ENCODE data around the gene VKORC1. TPM values are rescaled to one million over a fixed set of nuclear protein-coding genes. Genes with fewer than 3 reads are reported as not detected.

Gene VKORC1
- total and polyA plus RNA-seq, 8 donors, result 62.0 to 102 (median 64.8) TPM

GRCh38 chr16:31079342-31079944, 15.2 kb downstream of the VKORC1 start:
- peaks cover 0 to 85% of the 10 kb centered on the region in 2 donors for H3K36me3 ChIP-seq
- TF ChIP-seq, protein P1, sequence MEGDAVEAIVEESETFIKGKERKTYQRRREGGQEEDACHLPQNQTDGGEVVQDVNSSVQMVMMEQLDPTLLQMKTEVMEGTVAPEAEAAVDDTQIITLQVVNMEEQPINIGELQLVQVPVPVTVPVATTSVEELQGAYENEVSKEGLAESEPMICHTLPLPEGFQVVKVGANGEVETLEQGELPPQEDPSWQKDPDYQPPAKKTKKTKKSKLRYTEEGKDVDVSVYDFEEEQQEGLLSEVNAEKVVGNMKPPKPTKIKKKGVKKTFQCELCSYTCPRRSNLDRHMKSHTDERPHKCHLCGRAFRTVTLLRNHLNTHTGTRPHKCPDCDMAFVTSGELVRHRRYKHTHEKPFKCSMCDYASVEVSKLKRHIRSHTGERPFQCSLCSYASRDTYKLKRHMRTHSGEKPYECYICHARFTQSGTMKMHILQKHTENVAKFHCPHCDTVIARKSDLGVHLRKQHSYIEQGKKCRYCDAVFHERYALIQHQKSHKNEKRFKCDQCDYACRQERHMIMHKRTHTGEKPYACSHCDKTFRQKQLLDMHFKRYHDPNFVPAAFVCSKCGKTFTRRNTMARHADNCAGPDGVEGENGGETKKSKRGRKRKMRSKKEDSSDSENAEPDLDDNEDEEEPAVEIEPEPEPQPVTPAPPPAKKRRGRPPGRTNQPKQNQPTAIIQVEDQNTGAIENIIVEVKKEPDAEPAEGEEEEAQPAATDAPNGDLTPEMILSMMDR (IDR thresholded peaks at IDR 0.05), result no peak
- intact Hi-C loops (cut with DNase I), result loop anchor here (10.0 kb wide), 2 partner anchors 75 kb away; partner anchors contain the start of gene PRSS36 (in 1 of the 2)
- H3K27ac ChIP-seq, result no peak overlapping the region
- peaks cover 7 to 38% of the 10 kb centered on the region in 2 donors for H3K4me1 ChIP-seq
- ATAC-seq (no peak), DNase-seq (no peak)
- H3K4me3 ChIP-seq, result no peak overlapping the region
- H3K27me3 ChIP-seq, result no peaks in the 10 kb centered on the region
- H3K9me3 ChIP-seq, result no peaks in the 10 kb centered on the region

GRCh38 chr16:31078597-31079341, 15.8 kb downstream of the VKORC1 start:
- H3K4me1 ChIP-seq, result peaks cover 7 to 38% of the 10 kb centered on the region in 2 donors
- H3K9me3 ChIP-seq, result no peaks in the 10 kb centered on the region
- peaks cover 0 to 78% of the 10 kb centered on the region in 2 donors for H3K36me3 ChIP-seq
- no peak overlapping the region for H3K4me3 ChIP-seq
- intact Hi-C loops (cut with DNase I), result loop anchor here (10.0 kb wide), 2 partner anchors 74 to 76 kb away; partner anchors contain the start of gene PRSS36 (in 1 of the 2)
- DNase-seq (no peak), ATAC-seq (no peak)
- TF ChIP-seq, protein P1 (IDR thresholded peaks at IDR 0.05), result no peak
- H3K27me3 ChIP-seq, result no peaks in the 10 kb centered on the region
- no peak overlapping the region for H3K27ac ChIP-seq

DNA sequence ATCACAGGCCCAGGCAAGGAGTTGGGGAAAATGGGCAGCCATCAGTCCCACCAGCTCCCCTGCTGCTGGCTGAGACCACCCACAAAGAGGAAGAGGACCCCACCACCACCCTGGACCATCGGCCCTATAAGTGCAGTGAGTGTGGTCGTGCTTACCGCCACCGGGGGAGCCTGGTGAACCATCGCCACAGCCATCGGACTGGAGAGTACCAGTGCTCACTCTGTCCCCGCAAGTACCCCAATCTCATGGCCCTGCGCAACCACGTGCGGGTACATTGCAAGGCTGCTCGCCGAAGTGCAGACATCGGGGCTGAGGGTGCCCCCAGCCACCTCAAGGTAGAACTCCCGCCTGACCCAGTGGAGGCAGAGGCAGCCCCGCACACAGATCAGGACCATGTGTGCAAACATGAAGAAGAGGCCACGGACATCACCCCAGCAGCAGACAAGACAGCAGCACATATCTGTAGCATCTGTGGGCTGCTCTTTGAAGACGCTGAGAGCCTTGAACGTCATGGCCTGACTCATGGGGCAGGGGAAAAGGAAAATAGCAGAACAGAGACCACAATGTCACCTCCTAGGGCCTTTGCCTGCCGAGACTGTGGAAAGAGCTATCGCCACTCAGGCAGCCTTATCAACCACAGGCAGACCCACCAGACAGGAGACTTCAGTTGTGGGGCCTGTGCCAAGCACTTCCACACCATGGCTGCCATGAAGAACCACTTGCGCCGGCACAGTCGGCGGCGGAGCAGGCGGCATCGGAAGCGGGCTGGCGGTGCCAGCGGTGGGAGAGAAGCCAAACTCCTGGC, 16.8 kb downstream of the VKORC1 start:
- TF ChIP-seq, protein P1 (IDR thresholded peaks at IDR 0.05), result no peak
- H3K4me1 ChIP-seq, result peaks cover 7 to 41% of the 10 kb centered on the region in 2 donors
- no peaks in the 10 kb centered on the region for H3K27me3 ChIP-seq
- H3K27ac ChIP-seq, result no peak overlapping the region
- ATAC-seq (no peak), DNase-seq (peak in 1 of 4 donors; percentile 60)
- intact Hi-C loops (cut with DNase I), result loop anchor here (10.0 kb wide), 2 partner anchors 73 to 77 kb away; partner anchors contain the start of gene PRSS36 (in 1 of the 2)
- H3K4me3 ChIP-seq, result no peak overlapping the region
- no peaks in the 10 kb centered on the region for H3K9me3 ChIP-seq
- H3K36me3 ChIP-seq, result peaks cover 0 to 69% of the 10 kb centered on the region in 2 donors

DNA sequence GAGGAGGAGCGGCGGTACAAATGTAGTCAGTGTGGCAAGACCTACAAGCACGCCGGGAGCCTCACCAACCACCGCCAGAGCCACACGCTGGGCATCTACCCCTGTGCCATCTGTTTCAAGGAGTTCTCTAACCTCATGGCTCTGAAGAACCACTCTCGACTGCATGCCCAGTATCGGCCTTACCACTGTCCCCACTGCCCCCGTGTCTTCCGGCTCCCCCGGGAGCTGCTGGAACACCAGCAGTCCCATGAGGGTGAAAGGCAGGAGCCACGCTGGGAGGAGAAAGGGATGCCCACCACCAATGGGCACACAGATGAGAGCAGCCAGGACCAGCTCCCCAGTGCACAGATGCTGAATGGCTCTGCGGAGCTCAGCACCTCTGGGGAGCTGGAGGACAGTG, 17.6 kb downstream of the VKORC1 start:
- H3K9me3 ChIP-seq, result no peaks in the 10 kb centered on the region
- H3K36me3 ChIP-seq, result peaks cover 0 to 61% of the 10 kb centered on the region in 2 donors
- TF ChIP-seq, protein P1 (IDR thresholded peaks at IDR 0.05), result no peak
- peak in 1 of 4 donors; percentile 50 for DNase-seq
- H3K4me1 ChIP-seq, result peaks cover 11 to 44% of the 10 kb centered on the region in 2 donors
- intact Hi-C loops (cut with DNase I), result loop anchor here (10.0 kb wide), 2 partner anchors 72 to 78 kb away; partner anchors contain the start of gene PRSS36 (in 1 of the 2)
- no peak overlapping the region for H3K27ac ChIP-seq
- no peak overlapping the region for H3K4me3 ChIP-seq
- no peaks in the 10 kb centered on the region for H3K27me3 ChIP-seq
- no peak for ATAC-seq
